Ramos (cell line): ENCODE results near the gene UBE2E3.
"Not testable (repeated sequence)": the region's sequence is repeated elsewhere in the genome, so short reads cannot be mapped to it uniquely, and the experiment has no call there.

Source experiments
- in situ Hi-C: fragments of 300-500 bp; cut with MboI; formaldehyde crosslinking; loops from one replicate; pipeline ENCODE4 v1.14.3; 2022; ENCODE audit warnings: low sequenced_read_pairs; ENCODE audit not compliant: unreplicated experiment

The UBE2E3 gene

DNA sequence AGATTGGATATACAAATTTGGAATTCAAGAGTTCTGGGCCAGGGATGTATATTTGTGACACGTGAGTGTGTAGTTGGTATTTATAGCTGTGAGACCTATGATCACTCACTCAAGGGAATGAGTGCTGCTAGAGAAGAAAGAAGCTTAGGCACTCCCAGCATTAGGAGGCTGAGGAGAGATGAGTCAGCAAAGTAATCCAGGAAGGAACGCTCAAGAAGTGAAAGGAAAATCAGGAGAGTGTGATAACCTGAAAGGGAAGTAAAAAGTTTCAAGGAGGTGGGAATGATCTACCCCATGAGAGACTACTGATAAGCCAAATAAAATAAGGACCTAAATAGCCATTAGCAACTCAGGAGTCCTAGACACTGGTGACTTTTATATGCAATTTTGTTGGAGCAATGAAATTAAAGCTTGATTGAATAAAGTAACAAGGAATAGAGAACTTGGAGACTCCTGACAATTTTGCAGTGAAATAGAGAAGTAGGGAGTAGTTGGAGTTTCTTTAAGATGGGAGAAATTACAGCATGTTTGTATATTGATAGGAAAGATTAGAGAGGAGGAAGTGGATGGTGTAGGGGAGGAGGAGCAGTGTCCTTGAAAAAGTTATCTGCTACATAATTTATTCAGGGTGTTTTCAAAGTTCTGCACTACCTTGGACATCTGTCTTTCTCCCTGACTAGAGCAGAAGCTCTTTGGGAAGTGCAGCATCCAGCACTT, 89.9 kb downstream of the UBE2E3 start:
- in situ Hi-C loops, result loop anchor here (10.0 kb wide), 1 partner anchor 645 kb away; no protein-coding TSS in a partner anchor

DNA sequence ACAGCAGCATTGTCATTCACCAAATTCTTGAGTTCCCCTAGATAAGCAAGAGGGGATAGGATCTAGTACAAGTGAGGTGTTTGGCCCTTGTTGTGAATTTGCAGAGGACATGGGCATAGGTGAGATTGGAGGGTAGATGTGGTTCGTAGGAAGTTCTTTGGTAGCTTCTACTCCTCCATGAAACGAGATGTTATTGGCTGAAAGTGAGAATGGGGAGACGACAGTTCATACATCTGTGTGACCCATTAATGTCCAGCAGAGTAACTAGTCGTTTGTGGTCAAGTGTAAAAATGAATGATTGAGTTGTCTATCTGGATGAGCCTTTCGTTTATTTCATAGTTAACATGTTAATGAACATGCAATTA, 90.4 kb downstream of the UBE2E3 start:
- in situ Hi-C loops, result loop anchor here (10.0 kb wide), 1 partner anchor 644 kb away; no protein-coding TSS in a partner anchor

DNA sequence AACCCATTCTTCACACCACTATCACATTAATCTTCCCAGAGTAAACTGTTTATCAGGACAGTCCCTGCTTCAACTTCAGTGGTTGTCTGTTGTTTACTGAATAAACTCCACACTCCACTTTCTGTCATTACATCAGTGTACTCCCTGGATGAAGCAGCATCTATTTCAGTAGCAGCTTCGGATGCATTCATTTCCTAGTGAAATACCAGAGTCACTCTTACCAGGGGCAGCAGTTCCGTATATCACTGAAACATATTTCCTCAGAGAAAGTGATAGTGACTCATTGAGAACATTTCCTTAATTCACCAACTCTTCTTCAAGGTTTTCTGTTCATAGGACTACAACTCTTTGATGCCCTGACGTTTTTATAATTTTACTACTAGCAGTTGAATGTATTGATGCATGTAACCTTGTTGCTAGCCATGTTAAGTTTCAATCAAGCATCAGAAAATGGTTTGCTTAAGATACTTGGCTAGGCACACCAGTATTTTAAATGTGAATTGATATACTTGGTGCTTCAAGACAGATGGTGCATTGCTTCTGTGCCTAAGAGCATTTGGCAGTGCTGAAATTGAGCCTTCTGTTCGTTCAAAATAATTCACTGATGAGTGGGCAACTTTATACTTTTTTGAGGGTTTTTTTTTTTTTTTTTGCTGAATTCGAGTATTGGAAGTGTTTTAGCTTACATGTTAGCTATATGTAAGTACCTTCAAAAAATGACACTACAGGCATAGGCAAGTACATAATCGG, 92.3 kb downstream of the UBE2E3 start:
- in situ Hi-C loops, result loop anchor here (10.0 kb wide), 1 partner anchor 642 kb away; no protein-coding TSS in a partner anchor

DNA sequence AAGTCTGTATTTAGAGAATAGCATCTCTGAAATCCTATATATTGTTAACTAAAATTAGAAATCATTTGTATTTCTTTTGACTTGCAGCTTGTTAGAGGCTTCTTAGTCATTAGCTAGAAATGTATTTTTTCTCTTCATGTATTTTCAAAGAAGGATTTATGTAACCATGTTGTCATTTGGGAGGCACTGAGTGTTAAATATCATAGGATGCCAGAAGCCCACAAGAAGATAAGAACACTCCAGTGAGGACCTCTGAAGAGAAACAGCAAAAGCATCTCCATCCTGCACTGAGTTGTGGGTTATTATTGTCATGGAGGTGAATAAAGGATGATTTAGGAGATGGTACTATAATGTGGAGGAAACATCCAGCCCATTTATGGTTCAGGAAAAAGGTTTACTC, 93.5 kb downstream of the UBE2E3 start:
- in situ Hi-C loops, result loop anchor here (10.0 kb wide), 1 partner anchor 641 kb away; no protein-coding TSS in a partner anchor

DNA sequence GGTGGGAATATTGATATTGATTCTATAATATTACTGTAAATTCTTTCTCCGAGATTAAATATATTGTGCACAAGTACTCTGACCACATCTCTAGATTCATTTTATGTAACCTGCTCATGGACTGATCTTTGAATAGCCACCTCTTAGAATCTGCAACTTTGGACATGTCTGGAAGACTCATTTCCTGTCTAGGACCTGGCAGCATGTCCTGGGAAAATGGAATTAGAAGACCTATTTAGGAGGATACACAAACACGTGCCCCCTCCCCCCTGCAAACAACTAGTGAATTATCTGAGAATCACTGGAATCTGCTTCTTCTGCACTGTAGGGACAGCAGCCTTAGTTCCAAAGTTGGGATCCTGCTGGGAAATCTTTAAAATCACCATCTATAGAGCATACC, 94.1 kb downstream of the UBE2E3 start:
- in situ Hi-C loops, result loop anchor here (10.0 kb wide), 1 partner anchor 640 kb away; no protein-coding TSS in a partner anchor

DNA sequence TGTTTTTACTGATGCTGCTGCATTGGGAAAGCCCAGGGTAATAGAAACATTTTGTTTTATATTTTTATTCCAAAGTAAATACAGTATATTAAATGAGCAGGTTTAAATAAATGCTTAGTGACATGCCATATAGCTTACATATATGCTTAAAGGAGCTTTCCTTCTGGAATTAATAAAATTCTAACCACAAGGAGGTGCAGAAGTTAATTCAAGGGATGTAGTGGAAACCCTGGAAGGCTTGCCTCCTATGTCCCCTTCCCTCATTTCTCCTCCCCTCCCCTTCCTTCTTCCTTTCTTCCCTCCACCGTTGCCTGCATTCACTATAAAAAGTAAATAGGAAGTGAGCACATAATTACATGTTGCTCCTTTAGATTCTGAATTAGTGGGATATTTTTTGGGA, 96.3 kb downstream of the UBE2E3 start:
- in situ Hi-C loops, result loop anchor here (10.0 kb wide), 1 partner anchor 638 kb away; no protein-coding TSS in a partner anchor

DNA sequence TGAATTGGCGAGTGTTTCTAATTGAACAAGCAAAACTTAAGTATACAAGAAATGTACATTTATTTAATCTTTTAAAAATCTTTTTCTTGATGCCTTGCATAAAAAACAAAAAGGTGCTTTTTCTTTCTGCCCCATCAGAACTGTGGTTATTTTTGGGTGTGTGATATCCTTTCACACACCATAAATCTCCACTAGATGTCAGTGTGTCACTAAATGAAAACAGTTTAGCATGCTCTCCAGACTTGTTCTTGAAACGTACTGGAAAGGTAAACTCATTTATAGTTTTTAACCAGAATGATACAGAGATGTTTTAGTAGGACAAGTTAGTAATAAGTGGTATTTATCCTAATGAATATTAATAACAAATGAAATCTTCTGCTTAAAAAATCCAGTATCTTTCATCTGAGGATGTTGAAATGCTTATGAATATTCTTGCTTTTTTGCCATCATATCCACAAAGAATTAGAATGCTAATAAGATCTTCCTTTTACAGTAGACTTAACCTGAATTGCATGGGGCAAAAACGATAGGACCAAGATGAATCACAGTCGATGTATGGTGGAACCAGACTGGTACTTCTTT, 96.8 kb downstream of the UBE2E3 start:
- in situ Hi-C loops, result loop anchor here (10.0 kb wide), 1 partner anchor 638 kb away; no protein-coding TSS in a partner anchor

DNA sequence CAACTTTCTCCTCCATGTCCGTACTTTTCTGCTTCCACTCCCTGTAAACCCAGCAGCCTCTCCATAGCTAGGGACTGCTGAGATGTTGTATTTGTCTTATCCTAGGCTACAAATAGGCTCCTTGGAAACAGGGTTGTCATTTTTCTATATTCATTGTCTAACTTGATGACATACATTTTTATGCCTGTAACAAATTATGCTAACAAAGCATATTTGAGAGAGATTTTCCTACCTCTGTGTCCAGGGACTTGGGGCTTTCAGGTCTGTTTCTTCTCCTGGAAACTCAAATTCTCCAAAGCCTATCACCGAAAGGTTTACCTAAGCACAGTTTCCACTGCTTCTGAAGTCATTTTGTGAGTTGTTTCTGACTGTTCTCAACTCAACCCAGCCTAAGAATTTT, 102.7 kb downstream of the UBE2E3 start:
- in situ Hi-C loops, result no loop called here

DNA sequence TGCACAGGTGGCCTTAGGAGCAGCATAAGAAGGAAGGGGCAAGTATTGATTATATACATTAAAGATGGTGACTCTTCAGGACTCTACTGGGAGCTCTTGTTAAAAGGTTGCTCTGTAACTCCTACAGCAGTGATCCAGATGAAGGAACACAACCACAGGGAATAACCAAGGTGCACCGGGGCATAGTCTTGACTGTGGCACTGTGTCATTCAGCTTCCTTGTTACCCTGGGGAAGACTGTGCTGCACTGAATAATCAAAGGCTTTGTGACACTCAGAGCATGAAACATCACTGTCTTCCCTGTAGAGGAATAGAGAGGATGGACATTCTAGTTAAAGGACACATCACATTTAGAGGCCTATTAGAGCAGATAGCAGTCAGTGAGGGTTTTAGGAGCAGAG, 105.3 kb downstream of the UBE2E3 start:
- in situ Hi-C loops, result no loop called here

DNA sequence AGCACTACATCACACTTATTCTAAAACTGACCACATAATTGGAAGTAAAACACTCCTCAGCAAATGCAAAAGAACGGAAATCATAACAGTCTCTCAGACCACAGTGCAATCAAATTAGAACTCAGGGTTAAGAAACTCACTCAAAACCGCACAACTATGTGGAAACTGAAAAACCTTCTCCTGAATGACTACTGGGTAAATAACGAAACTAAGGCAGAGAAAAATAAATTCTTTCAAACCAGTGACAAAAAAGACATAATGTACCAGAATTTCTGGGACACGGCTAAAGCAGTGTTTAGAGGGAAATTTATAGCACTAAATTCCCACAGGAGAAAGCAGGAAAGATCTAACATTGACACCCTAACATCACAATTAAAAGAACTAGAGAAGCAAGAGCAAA, 111.5 kb downstream of the UBE2E3 start:
- in situ Hi-C loops, result not testable (repeated sequence)

DNA sequence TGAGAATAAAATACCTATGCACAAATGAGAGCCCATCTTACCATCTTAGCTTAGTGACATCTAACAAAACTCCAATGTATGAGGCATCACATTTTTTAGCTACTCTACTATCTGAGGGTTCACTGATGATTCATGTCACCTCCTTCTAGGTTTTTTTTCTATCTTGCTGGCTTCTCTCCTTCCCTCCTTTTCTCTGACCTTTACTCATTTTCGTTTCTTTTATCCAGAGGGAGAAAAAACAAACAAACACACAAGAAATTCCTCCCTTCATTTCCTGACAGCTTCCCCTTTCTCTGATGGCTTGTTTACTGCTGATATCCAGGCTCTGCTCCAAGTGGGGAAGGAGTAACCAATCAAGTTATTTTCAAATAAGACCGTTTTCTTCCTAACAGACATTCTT, 115.1 kb downstream of the UBE2E3 start:
- in situ Hi-C loops, result no loop called here

DNA sequence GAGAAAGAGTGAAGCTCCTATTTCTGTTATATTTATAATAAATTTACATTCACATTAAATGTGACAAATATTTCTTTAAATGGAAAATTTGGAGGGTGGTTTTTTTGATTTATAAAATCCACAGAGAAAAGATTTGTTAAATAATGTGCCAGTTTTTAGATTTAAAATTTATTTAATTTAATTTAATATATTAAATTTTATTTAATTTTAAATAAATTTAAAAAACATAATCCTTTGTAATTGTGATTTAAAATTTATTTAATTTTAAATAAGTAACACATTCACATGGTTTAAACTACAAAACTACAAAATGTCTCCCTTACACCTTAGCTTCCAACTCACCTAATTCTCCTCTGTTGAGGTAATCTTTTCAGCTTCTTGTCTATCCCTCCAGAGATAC, 123.3 kb downstream of the UBE2E3 start:
- in situ Hi-C loops, result loop anchor here (25.0 kb wide), 1 partner anchor 359 kb away; the partner anchor contains the start of gene ITGA4

DNA sequence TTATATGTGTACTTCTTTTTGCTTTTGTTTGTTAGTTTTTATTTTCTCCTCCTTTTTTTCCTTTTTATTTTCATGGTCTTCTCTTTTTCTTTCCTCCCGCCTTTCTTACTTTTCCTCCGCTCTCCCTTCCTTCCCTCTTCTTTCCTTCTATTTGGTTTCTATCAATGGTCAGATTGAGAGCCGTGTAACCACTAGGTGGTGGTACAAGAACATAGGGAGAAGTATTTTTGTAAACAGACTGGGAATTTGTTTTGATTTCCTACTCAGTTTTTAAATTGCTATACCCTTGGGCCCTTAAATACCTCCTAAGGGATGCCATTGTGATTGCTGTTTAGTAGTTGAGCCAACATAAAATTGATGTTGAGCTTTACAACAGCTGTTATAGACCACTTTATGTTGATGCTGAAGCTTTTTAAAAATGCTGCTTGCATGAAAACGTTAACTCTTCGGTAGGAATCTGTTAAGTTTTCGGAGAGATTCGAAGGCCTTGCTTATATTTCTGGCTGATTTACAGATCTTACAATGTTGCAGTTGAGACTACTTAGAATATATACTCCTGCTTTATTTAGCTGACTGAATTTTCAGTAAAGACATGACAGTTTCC, 124.2 kb downstream of the UBE2E3 start:
- in situ Hi-C loops, result loop anchor here (25.0 kb wide), 1 partner anchor 358 kb away; the partner anchor contains the start of gene ITGA4

DNA sequence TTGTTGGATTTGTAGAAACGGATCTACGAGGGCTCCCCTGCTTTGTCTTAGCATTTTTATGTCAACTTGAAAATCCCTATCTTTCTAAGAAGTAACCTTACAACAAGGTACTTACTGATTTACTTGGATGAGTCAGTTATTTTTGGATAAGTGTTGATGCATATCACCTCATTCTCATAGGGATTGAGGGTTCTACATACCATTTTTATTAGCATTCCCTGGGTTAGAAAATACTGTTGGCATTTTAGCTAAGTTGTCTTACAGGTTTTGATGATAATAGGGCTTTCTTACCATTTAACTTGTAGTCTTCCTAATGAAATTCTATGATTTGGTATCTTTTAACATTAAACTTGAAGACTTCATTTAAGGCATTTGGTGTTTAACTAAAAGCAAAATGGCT, 125.2 kb downstream of the UBE2E3 start:
- in situ Hi-C loops, result loop anchor here (25.0 kb wide), 1 partner anchor 357 kb away; the partner anchor contains the start of gene ITGA4

DNA sequence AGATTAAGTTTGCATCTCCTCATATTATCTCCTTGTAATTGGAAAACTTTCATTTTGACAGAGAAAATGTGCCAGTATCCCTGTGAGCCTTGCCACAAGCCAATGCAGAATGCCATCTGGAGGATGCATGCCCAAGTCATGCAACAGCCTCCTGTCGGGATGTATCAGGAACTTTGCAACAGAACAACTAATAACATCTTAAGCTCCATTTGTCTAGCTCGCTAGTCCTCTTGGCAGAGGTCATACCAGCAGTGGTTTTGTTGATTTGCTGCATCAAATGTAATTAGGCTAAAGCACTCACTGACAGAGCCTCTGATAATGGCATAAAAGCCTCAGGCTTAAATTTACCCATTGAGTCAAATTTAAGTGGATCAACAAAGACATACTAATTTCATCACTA, 125.8 kb downstream of the UBE2E3 start:
- in situ Hi-C loops, result loop anchor here (25.0 kb wide), 1 partner anchor 356 kb away; the partner anchor contains the start of gene ITGA4

DNA sequence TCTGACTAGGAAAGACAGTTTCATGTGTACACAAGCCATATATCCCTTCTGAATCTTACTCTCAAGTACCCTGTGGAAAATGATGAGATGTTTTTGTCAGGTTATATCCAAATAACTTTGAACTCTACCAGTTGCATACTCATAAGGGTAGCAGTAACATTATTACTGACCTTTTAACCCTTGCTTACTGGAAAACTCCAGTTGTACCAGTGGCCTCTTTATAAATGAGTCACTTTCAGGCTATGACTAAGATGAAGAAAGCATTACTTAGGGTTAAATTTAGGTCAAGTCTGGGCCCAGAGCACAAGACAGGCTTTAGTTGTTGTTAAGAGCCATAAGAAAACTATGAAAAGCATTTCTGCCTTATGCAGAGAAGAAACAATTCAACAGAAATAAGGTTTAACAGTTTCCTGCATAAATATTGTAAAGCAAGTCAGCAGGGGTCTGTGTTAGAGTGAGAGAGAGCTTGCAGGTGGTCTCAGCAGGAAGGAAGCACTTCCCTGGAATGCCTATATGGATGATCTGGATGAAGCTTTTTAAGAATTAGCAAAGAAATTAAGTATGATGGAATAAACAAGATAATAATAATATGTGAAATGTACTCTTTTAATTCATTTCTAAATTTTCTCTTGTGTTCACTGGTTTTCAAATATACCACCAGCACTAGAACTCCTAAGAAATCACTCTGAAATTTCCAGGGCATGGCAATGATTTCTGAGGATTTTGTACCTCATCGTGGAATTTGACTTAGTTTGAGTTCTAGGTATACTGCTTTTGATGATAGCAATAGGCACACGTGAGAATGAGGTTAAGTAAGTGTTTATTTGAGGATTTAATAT, 126.6 kb downstream of the UBE2E3 start:
- in situ Hi-C loops, result loop anchor here (25.0 kb wide), 1 partner anchor 355 kb away; the partner anchor contains the start of gene ITGA4

DNA sequence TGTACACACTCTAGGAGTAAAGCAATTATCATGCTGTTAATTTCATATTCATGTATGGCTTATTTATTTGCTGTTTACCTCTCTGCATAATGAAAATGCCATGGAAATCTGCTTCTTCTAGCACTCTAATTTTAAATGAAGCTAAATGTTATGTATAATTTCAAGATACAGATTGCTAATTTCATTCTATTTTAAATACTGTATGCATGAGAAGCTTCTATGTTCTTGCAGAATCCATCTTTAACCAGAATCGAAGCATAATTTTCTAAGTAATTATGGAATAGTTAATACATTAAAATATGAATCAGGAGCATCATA, 127.2 kb downstream of the UBE2E3 start:
- in situ Hi-C loops, result loop anchor here (25.0 kb wide), 1 partner anchor 355 kb away; the partner anchor contains the start of gene ITGA4

DNA sequence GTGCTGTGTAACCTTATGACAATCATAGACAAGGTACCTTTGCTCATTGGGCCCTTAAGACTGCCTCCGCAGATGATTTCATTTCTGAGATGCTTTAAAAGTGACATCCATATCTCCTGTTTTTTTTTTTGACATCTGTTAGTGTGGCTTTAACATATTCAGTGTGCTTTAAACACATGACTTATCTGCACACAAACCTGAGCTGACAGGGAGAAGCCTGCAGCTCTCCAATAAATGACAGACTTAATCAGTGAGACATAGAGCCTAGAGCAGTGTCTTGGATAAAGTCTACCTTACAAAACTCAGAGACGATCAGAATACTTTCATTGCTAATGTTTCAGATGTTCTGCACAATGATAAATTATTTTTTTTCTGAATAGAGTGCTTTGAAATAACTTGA, 130.7 kb downstream of the UBE2E3 start:
- in situ Hi-C loops, result loop anchor here (25.0 kb wide), 1 partner anchor 351 kb away; the partner anchor contains the start of gene ITGA4

DNA sequence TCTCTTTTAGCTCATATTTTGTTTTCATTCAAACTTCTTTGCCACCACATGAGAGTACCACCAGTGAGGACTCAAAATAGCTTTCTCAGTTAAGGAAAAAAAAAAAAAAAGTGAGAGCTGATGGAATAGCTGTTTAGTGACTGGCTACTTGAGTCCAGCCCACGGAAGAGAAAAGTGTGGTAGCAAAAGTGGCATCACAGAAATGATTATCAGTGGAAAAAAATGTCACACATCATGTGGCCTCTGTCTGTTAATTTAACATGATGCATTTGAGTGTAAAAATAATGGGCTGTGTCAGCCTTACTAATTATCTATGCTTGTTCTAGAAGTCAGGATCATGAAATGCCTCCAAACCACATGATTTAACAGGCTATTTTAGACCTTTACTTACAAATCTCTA, 132.5 kb downstream of the UBE2E3 start:
- in situ Hi-C loops, result loop anchor here (25.0 kb wide), 1 partner anchor 349 kb away; the partner anchor contains the start of gene ITGA4
